GM19025 (cell line): ENCODE measurements around the gene TOM1L2.

Experiments used
- ATAC-seq: cut with Tn5 transposase; IDR thresholded peaks from one replicate; pipeline ENCODE4 v1.9.1; 2021; ENCODE audit warnings: mild to moderate bottlenecking, low read depth, moderate library complexity; ENCODE audit not compliant: unreplicated experiment

TOM1L2 gene

GRCh38 chr17:17824783-17825614 lies 147.2 kb downstream of the TOM1L2 start:
- ATAC-seq: no peak

GRCh38 chr17:17824119-17824782 lies 147.9 kb downstream of the TOM1L2 start:
- ATAC-seq: no peak

GRCh38 chr17:17823433-17824118 lies 148.6 kb downstream of the TOM1L2 start:
- peak; percentile 83 for ATAC-seq

GRCh38 chr17:17822616-17823015 lies 149.6 kb downstream of the TOM1L2 start:
- ATAC-seq: no peak

DNA sequence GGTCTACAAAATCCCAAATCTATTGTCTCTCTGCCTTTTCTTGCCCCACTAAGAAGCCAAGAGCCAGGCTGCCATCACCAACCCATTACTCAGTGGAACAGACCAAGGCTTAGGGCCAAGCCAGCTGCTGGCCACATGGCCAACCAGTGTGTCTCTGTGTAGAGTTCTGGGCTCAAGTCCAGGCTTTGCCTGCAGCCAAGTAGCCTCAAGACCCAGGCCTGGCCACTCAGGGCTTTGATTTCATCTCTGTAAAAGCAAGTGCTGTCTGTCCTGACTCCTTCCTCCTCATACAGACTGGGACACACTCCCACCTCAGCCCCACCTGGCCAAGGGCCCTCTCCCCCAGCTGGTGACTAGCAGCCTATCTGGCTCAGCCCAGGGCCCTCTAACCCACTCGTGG lies 150.0 kb downstream of the TOM1L2 start:
- no peak for ATAC-seq

- no peak for ATAC-seq
Measured at GRCh38 chr17:17820463-17821158, 151.6 kb downstream of the TOM1L2 start.

DNA sequence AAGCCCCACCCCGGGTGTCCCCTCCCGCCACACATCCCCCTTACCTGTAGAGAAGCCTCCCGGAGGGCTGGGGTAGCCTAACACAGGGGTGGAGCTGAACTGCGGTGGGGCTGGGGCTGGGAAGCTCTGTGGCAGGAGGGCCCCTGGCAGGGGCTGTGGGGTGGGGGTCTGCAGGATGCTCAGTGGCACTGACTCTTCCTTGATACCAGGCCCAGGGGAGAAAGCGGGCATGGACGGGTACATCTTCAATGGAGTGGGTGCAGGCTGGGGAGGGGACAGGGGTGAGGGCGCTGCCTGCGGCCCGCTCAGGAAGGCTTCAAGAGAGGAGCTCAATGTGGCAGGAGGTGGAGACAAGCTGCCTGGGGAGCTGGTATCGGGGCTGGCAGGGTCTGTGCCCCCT lies 152.2 kb downstream of the TOM1L2 start:
- ATAC-seq: no peak

DNA sequence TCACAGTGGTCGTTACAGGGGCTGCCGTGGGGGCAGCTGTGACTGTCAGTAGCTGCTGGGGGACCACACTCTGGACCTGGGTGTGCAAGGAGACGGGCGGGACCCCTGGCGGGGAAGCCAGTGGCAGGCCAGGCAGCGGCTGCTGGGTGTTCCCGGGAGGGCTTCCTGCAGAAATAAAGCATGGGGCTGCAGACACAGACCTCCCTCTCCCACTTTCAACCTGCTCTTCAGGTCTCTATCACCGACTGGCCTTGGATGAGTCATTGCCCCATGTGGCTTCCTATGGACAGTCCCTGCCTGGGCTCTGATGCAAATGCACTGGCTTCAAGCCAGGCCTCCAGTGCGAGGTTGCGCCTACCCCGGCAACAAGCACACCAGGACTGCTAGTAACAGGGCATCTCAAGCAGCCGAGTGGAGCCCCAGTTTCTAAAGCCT lies 152.6 kb downstream of the TOM1L2 start:
- peak; percentile 41 for ATAC-seq

- ATAC-seq: no peak
Measured at GRCh38 chr17:17819111-17819510, 153.1 kb downstream of the TOM1L2 start.

DNA sequence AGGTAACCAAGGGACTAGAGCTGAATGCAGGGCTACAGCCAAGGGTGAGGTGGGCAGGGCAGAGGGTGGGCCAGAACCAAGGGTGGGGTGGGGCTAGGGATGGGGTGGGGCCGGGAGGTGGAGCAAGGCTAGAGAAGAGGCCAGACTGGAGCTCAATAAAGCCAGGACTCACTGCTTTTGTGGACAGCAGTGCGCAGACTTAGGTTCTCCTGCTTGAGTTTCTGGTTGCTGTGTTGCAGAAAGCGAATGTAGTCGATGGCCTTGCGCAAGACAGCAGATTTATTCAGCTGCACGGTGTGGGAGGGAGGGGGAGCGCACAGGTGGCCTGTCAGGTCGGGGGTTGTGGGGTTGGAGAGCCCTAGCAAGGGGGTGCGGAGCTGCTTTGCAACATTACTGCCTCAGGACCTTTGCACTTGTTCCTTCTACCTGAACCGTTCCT lies 154.1 kb downstream of the TOM1L2 start:
- ATAC-seq: no peak

- ATAC-seq: no peak
Measured at GRCh38 chr17:17817552-17817947, 154.7 kb downstream of the TOM1L2 start.

DNA sequence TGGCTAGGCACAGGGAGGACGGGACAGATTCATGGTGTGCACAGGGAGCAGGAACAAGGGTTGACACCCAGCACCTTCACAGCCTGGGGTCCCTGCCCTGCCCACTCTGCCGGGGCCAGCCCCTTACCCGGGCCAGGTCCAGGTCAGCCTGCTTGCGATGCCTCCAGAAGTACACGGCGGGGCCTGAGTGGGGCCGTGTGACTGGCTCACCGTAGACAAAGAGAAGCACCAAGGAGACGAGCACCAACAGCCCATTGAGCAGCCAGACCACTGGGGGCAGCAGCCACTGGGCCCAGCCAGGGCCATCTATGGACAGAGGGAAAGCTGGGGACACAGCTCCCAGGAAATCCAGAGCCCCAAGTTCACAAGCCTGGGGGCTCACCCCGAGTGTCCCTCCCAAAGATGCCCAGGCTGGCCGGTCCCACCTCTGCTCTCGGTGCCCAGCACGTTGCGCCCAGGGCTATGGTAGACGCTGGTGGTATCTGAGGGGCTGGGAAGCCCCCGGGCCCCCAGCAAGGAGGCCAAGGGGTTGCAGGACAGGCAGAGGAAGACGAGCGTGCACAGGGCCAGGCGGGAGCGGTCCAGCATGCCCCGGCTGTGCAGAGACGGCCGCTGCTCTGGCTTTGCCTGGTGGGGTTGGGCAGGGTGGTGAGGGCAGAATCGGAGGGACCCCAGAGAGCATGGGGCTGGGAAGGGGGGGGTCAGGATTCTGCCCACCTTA lies 155.2 kb downstream of the TOM1L2 start:
- ATAC-seq: no peak

- no peak for ATAC-seq
Measured at GRCh38 chr17:17816240-17816814, 155.9 kb downstream of the TOM1L2 start.

DNA sequence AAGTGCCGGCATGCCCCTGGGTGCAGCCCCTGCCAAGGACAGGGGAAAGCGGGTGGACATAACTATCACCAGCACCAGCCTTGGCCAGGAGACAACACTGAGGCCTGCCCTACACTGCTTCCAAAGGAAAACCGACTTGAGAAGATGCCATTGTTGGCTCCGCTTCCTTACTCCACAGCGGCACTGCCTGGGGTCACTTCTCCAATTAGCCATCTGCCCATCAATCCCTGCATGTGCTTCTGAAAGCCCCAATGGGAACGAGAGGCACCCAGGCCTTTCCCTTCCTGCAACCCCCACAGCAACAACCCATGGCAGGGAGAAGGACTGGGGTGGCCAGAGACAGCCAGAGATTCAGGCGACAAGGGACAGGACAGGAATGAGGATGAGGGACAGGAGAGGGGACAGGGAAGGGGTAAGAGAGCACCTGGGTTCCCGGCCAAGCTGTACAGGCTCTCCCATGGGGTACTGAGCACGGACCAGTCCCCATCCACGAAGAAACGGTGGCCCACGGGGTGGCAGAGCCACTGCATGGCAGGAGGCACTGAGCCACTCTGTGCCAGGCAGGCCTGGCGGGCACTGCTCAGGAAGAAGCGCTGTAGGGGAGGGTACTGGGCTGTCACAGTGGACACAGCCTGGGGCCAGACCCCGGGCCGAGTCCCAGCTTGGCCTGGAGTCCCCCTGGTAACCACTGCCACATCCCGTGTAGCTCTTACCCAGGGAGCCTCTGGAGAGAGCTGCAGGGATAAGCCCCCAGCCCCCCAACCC lies 156.6 kb downstream of the TOM1L2 start:
- no peak for ATAC-seq

- ATAC-seq: no peak
Measured at GRCh38 chr17:17815062-17815406, 157.2 kb downstream of the TOM1L2 start.

GRCh38 chr17:17814162-17815061 lies 157.8 kb downstream of the TOM1L2 start:
- ATAC-seq: no peak

- no peak for ATAC-seq
Measured at GRCh38 chr17:17813725-17814095, 158.5 kb downstream of the TOM1L2 start.

DNA sequence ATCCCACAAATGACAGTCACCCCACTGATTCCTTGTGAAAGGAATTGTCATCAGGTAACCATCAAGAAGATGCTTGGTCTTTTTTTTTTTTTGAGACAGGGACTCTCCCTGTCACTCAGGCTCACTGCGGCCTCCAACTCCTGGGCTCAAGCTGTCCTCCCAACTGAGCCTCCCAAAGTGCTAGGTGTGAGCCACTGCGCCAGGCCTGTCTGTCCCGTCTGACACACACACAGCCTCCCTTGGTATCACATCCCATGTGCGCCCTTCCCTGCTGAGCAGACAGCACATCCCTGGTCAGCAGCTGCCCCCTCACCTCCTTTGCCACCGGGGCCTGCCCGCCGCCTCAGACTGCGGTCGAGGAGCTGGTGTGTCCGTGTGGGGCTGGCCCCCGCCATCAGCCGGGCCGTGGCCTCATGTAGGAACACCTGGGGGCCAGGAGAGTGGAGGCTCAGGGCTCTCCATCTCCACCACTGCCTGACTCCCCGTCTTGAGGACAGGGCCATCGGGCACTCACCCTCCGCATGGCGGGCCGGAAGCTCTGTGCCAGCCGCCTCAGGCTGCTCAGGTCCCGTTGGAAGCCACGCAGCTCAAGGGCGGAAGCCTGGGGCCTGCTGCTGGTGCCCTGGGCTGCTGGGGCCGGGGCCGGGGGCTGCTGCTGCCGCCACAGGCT lies 159.0 kb downstream of the TOM1L2 start:
- ATAC-seq: no peak
